ENCODE measurements around the gene GOLT1A.

Gene GOLT1A

GRCh38 chr1:204192589-204193352, 21.0 kb downstream of the GOLT1A start:
- no peak overlapping the region for H3K4me3 Mint-ChIP-seq
- peaks cover 41% of the 10 kb centered on the region for H3K4me1 Mint-ChIP-seq

DNA sequence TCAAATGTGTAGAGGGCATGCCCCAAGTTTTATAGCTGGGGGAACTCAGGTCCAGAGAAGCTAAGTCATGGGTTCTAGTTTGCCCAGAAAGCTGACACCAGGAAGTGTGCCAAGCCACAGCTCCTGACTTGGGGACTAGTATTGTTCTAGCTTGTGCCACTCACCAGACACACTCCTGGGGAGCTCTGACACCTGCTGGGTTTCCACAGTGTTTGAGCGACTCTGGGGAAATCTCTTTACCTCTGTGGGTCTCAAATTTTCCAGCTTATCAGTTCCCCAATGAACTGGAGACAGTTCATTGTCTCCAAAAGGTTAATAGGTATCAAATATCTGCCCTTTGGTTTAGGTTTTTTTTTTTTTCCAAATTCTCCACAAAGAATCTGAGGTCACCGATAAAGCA, 21.7 kb downstream of the GOLT1A start:
- H3K27ac Mint-ChIP-seq, result no peak overlapping the region
- peaks cover 41% of the 10 kb centered on the region for H3K4me1 Mint-ChIP-seq
- peaks cover 13% of the 10 kb centered on the region for H3K27me3 Mint-ChIP-seq
- DNase-seq (no peak), ATAC-seq (no peak)
- H3K4me3 Mint-ChIP-seq, result no peak overlapping the region
- H3K9me3 Mint-ChIP-seq, result peaks cover 0 to 3% of the 10 kb centered on the region in 2 donors

More at GRCh38 chr1:204192589-204193352, 21.0 kb downstream of the GOLT1A start:
- no peak overlapping the region for H3K27ac Mint-ChIP-seq
- no peak for DNase-seq
- H3K27me3 Mint-ChIP-seq, result peaks cover 6% of the 10 kb centered on the region
- H3K9me3 Mint-ChIP-seq, result peaks cover 0 to 3% of the 10 kb centered on the region in 2 donors
- no peak for ATAC-seq

DNA sequence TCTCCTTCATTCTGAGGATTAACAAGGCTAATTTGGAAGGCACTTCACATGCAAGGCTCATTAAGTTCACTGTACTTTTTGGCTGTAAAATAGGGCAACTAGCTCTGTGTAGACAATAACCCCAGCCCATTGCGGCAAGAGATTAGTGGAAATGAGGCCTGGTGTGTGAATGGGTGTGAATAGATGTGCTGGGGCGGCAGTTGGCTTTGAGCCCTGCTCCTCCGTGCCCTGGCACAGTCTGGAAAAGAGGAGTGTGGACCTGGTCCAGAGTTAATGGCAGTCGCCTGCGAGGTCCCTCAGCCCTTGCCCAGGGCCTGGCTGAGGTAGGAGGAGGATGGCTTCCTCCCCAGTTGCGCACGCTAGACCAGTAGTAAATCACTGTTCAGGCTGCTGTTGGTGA, 22.3 kb downstream of the GOLT1A start:
- Mint-ChIP-seq H3K27me3 (peaks cover 19% of the 10 kb centered on the region), H3K4me3 (no peak overlapping the region), H3K27ac (no peak overlapping the region), H3K9me3 (peaks cover 0 to 3% of the 10 kb centered on the region in 2 donors), H3K4me1 (peaks cover 37% of the 10 kb centered on the region)
- DNase-seq (no peak), ATAC-seq (no peak)

- peaks cover 34% of the 10 kb centered on the region for H3K4me1 Mint-ChIP-seq
- peaks cover 26% of the 10 kb centered on the region for H3K27me3 Mint-ChIP-seq
- peak; percentile 37 to 43 for DNase-seq
- ATAC-seq, result peak; percentile 63
- H3K4me3 Mint-ChIP-seq, result peak overlapping the region; percentile 46 to 59
- peaks cover 0 to 3% of the 10 kb centered on the region in 2 donors for H3K9me3 Mint-ChIP-seq
- no peak overlapping the region for H3K27ac Mint-ChIP-seq
These were observed 23.3 kb downstream of the GOLT1A start for GRCh38 chr1:204190212-204191211.

DNA sequence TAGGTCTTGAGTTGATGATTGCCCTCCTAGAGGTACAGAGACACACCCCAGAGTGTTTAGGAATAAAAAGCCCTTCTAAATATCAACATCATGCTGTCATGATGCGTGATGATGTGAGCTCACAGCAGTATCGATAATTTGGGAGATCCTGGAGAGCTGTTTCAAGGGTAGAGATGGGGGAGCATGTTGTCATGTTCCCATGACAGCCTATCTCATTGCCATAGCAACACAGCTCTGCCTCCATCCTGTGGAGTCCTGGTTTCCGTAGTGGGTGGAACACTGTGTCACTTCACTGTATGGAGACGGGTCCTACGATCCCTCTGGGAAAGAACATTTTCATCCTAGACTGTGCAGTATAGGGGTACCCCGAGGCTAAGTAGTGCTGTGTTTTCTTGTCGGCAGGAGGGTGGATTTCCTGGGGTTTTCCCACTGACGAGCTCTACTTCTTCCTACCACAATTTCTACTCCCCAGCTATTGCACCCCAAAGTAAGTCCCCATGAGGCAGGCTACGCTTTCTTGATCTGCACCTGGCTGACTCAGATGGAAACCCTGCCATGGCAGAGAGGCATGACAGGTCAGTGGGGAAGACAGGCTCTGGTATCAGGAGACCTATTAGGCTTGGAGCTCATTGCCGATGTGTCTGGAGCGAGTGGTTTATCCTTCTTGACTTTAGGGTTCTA, 24.7 kb downstream of the GOLT1A start:
- no peaks in the 10 kb centered on the region for H3K9me3 Mint-ChIP-seq
- no peak overlapping the region for H3K27ac Mint-ChIP-seq
- peak overlapping the region; percentile 53 to 59 for H3K4me3 Mint-ChIP-seq
- peaks cover 26% of the 10 kb centered on the region for H3K27me3 Mint-ChIP-seq
- peaks cover 20% of the 10 kb centered on the region for H3K4me1 Mint-ChIP-seq
- ATAC-seq, result peak; percentile 84
- peak; percentile 31 to 56 for DNase-seq

GRCh38 chr1:204186597-204186996, 27.2 kb downstream of the GOLT1A start:
- Mint-ChIP-seq H3K27me3 (peaks cover 33% of the 10 kb centered on the region), H3K4me3 (no peak overlapping the region), H3K27ac (peak overlapping the region in 1 of 2 donors; percentile 15), H3K4me1 (peaks cover 20% of the 10 kb centered on the region), H3K9me3 (no peaks in the 10 kb centered on the region)
- ATAC-seq, result no peak
- no peak for DNase-seq

GRCh38 chr1:204181116-204181515, 32.7 kb downstream of the GOLT1A start:
- Mint-ChIP-seq H3K27ac (no peak overlapping the region), H3K4me1 (no peaks in the 10 kb centered on the region), H3K4me3 (no peak overlapping the region), H3K27me3 (peaks cover 10% of the 10 kb centered on the region), H3K9me3 (no peaks in the 10 kb centered on the region)
- no peak for ATAC-seq
- no peak for DNase-seq

DNA sequence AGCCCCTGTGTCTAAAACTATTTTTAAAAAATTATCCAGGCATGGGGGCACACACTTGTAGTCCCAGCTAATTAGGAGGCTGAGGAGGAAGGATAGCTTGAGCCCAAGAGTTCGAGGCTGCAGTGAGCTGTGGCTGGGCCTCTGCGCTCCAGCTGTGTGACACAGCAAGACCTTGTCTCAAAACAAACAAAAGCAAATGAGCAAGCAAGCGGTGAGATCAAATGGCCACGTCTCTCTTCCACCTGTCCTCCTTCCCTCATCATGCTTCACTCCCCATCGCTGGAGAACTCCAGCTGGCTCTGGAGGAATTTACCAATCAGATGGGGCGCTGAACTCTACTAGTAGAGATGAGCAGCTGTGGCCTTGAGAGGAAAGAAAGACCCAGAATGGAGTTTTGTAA, 33.7 kb downstream of the GOLT1A start:
- Mint-ChIP-seq H3K9me3 (no peaks in the 10 kb centered on the region), H3K27me3 (peaks cover 7% of the 10 kb centered on the region), H3K27ac (no peak overlapping the region), H3K4me3 (no peak overlapping the region), H3K4me1 (no peaks in the 10 kb centered on the region)
- no peak for ATAC-seq
- DNase-seq, result no peak

DNA sequence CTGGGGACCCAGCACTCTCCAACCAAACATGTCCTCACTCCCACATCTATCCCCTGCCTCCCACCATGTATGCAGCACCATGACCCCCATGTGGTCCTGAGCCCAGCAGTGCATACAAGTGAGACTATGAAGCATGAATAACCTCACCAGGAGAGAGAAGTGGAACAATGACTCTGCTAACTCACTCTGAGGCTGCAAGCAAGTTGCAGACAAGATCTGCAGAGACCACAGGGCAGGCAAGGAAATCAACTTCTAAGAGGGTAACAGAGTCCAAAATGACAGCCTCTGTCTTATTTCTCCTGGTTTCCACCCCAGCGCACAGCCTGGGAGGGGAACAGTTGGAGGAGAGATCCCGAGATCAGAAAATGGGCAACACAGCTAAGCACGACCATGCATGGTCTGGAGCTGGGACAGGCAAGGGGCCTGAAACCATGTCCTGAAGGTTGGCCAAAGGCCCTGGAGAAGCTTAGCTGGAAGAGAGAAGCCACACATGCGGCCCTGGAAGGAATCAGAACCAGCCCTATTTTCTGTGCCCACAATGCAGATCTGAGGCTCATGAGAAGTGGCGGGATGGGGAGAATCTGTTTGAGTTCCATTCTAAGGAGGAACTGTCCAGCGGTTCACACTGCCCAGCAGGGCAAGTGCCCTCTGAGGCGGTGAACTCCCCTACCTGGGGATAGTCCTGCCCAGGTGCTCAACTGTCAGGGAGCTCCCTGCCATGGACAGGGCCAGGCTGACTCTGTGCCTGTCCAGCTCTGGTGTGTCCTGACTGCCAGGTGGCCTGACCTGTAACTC, 35.1 kb downstream of the GOLT1A start:
- H3K27me3 Mint-ChIP-seq, result peaks cover 7% of the 10 kb centered on the region
- H3K27ac Mint-ChIP-seq, result no peak overlapping the region
- DNase-seq (no peak), ATAC-seq (no peak)
- H3K9me3 Mint-ChIP-seq, result peaks cover under 1 to 5% of the 10 kb centered on the region in 2 donors
- H3K4me1 Mint-ChIP-seq, result no peaks in the 10 kb centered on the region
- H3K4me3 Mint-ChIP-seq, result no peak overlapping the region

DNA sequence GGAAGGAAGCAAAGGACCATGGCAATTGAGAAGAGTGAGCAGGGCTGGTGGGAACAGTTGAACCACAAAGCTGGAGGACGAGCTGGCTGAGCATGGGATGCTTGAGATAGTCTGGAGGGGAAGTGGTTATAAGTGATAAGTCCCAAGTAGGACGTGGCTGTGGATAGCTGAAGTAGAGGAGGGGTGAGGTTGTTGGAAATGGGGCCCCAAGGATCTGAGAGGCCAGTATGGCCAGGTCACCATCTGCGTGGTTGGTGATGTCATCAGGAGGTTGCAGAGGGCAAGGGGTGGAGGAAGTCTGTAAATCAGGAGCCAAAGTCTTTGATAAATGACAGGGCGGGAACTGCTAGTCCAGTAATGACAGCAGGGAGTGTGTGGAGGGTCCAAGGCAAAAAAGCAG, 36.7 kb downstream of the GOLT1A start:
- H3K9me3 Mint-ChIP-seq, result peaks cover 10 to 16% of the 10 kb centered on the region in 2 donors
- no peak overlapping the region for H3K4me3 Mint-ChIP-seq
- H3K27ac Mint-ChIP-seq, result no peak overlapping the region
- H3K27me3 Mint-ChIP-seq, result no peaks in the 10 kb centered on the region
- ATAC-seq (no peak), DNase-seq (no peak)
- no peaks in the 10 kb centered on the region for H3K4me1 Mint-ChIP-seq

- Mint-ChIP-seq H3K4me1 (no peaks in the 10 kb centered on the region), H3K9me3 (peaks cover 13 to 27% of the 10 kb centered on the region in 2 donors), H3K4me3 (no peak overlapping the region), H3K27me3 (no peaks in the 10 kb centered on the region), H3K27ac (no peak overlapping the region)
- DNase-seq, result no peak
- no peak for ATAC-seq
These were observed 37.7 kb downstream of the GOLT1A start for GRCh38 chr1:204176049-204176448.

GRCh38 chr1:204174958-204175357, 38.8 kb downstream of the GOLT1A start:
- ATAC-seq, result no peak
- H3K27me3 Mint-ChIP-seq, result no peaks in the 10 kb centered on the region
- no peaks in the 10 kb centered on the region for H3K4me1 Mint-ChIP-seq
- H3K27ac Mint-ChIP-seq, result no peak overlapping the region
- no peak overlapping the region for H3K4me3 Mint-ChIP-seq
- DNase-seq, result no peak
- peaks cover 20 to 38% of the 10 kb centered on the region in 2 donors for H3K9me3 Mint-ChIP-seq

- ATAC-seq, result no peak
- H3K9me3 Mint-ChIP-seq, result peaks cover 33 to 50% of the 10 kb centered on the region in 2 donors
- DNase-seq, result no peak
- no peak overlapping the region for H3K4me3 Mint-ChIP-seq
- no peaks in the 10 kb centered on the region for H3K4me1 Mint-ChIP-seq
- no peaks in the 10 kb centered on the region for H3K27me3 Mint-ChIP-seq
- no peak overlapping the region for H3K27ac Mint-ChIP-seq
These were observed 41.3 kb downstream of the GOLT1A start for GRCh38 chr1:204172404-204173029.

- Mint-ChIP-seq H3K4me1 (no peaks in the 10 kb centered on the region), H3K27me3 (no peaks in the 10 kb centered on the region), H3K4me3 (no peak overlapping the region), H3K9me3 (peaks cover 37 to 55% of the 10 kb centered on the region in 2 donors), H3K27ac (no peak overlapping the region)
- DNase-seq (no peak), ATAC-seq (no peak)
These were observed 42.0 kb downstream of the GOLT1A start for GRCh38 chr1:204171751-204172178.

All from stimulated activated naive CD8-positive, alpha-beta T cell treated with anti-CD3 and anti-CD28 coated beads, Interleukin-15, amount 100 ng/mL, for 72 hours (primary cell).